GM13977 (cell line): Measurements from ENCODE around the gene DDRGK1.
"Not testable (repeated sequence)": the region's sequence is repeated elsewhere in the genome, so short reads cannot be mapped to it uniquely, and the experiment has no call there.

Source experiments
- DNase-seq: peaks from one replicate; pipeline ENCODE4 v3.0.0; 2012; ENCODE audit warnings: low spot score
- in situ Hi-C: fragments of 300-500 bp; cut with MboI; formaldehyde crosslinking; loops from one replicate; pipeline ENCODE4 v1.12.0; 2022; ENCODE audit warnings: low sequenced_read_pairs, low pct_unique_long_range_greater_than_20kb, mixed read lengths, inconsistent platforms; ENCODE audit not compliant: unreplicated experiment
- TF ChIP-seq, protein P1 (sequence below): IDR thresholded peaks from 2 replicates; pipeline ENCODE4 v1.5.1; 2012; ENCODE audit warnings: mild to moderate bottlenecking, control low read depth; ENCODE audit not compliant: insufficient read depth; ENCODE audit errors: extremely low read depth, missing control alignments

Gene DDRGK1

DNA sequence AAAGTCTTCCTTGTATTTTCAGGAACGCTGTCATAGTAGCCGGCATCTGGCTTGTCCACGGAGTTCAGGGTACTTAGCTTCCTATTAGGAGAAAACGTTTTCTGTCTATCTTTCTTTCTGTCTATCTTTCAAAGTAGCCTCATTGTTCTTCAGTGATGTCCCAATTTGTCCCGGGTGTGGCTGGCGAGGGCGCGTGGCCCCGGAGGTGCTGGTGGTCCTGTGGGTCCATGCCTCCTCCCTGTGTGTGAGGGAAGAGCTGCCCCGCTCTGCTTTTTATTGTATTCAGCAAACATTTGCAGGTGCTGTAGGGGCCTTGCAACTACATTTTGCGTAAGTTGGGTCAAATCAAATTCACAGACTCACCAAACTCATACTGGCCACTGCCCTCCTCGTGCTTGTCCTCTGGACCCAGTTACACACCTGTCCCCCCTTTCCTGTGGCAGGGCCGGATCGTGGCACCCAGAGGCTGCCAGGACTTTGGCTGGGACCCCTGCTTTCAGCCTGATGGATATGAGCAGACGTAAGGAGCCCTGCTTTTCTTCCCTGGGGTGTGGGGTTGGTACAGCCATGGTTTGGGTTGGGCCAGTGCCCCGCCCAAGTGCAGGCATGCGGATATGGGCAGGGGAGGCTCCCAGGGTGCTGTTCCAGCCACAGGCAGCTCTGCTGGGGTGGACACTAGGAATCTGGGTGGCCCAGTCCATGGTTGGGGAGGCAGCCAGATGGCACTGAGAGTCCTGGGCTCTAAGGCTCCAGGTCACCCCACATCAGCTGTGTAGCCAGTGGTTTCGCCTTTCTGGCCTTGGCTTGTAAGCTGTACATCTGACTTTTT, 17.1 kb upstream of the DDRGK1 start:
- no peak for DNase-seq
- in situ Hi-C loops, result no loop called here
- TF ChIP-seq, protein P1, sequence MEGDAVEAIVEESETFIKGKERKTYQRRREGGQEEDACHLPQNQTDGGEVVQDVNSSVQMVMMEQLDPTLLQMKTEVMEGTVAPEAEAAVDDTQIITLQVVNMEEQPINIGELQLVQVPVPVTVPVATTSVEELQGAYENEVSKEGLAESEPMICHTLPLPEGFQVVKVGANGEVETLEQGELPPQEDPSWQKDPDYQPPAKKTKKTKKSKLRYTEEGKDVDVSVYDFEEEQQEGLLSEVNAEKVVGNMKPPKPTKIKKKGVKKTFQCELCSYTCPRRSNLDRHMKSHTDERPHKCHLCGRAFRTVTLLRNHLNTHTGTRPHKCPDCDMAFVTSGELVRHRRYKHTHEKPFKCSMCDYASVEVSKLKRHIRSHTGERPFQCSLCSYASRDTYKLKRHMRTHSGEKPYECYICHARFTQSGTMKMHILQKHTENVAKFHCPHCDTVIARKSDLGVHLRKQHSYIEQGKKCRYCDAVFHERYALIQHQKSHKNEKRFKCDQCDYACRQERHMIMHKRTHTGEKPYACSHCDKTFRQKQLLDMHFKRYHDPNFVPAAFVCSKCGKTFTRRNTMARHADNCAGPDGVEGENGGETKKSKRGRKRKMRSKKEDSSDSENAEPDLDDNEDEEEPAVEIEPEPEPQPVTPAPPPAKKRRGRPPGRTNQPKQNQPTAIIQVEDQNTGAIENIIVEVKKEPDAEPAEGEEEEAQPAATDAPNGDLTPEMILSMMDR, result no peak

DNA sequence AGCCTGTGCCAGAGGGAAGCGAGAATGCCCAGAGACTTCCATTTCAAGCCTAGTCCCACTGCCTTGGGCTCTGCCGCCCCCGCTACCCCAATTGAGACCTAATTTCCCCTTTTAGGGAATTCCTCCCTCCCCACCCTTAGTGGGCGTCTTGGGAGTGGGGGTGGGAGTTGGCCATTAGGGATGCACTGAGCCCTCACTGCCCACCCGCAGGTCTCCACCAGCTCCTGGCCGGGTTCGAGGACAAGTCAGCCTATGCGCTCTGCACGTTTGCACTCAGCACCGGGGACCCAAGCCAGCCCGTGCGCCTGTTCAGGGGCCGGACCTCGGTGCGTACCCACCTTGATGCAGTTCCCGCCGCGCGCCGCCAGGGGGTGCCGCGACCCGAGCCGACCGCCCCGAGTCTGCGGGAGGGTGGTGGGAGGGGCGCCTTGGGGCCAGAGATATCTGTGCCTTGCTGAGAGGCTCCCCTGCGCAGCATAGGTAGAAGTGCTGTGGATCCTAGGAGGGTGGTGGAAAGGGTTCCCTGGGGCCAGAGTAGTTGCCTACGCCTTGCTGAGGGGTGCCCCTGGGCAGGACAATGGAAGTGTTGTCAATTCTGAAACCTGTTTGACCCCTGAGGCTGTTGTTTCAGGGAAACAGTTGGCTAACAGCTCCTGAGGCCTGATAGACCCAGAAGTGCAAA, 14.0 kb upstream of the DDRGK1 start:
- TF ChIP-seq, protein P1, result peak; percentile 97
- in situ Hi-C loops, result no loop called here
- DNase-seq, result peak; percentile 86

DNA sequence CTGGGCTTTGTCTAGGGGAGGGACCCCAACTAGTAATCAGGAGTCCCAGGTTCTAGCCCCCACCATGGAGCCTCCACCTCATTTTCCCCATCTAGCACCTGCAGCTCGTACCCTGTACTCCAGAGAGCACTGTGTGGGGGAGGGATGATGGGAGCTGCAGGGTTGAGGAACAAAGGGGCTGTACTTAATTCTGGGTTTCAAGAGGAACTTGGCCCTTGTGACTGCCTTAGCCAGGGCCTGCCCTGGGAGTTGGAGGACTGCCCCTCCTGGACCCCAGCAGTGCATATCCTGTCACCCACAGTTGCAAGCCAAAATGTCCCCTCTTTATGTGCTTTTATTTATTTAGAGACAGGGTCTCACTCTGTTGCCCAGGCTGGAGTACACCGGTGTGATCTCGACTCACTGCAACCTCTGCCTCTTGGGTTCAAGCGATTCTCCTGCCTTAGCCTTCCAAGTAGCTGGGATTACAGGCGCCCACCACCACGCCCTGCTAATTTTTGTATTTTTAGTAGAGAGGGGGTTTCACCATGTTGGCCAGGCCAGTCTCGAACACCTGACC, 11.0 kb upstream of the DDRGK1 start:
- DNase-seq, in situ Hi-C loops: not testable (repeated sequence)

DNA sequence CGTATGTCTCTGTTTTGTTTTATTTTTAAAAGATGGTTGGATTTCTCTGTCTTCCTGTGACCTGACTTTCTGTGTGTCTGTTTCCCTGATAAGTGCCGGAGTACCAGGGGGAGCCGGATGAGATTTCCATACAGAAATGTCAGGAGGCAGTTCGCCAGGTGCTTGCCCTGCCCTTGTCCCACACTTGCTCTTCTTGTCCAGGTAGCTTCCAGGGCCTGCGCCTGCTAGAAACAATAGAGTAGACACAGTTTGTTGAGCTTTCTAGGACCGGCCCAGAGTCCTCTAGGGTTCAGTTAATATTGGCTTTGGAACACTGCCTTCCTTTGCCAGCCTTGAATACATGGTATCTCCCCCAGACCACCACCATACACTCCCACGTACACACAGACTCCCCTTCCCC, 8.7 kb upstream of the DDRGK1 start:
- TF ChIP-seq, protein P1, result no peak
- no peak for DNase-seq
- in situ Hi-C loops, result no loop called here

DNA sequence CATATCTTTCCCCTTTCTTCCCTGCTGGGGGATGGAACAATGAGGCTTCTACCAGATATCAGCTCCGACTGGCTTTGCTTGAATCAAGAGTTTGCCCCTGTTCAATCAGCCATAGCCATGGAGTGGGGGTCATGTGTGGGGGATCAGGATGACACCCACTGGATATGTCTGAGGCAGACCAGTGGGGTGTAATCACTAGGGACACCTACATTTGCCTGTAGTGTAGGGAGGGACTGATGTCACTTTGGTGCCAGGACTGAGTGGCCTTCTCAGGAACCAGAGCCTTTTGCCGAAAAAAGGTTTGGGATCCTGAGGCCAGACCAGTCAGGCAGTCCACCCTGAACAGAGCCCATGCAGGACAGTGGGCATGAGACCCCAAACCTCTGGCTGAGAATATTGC, 5.9 kb upstream of the DDRGK1 start:
- DNase-seq, result no peak
- TF ChIP-seq, protein P1, result no peak
- in situ Hi-C loops, result no loop called here

DNA sequence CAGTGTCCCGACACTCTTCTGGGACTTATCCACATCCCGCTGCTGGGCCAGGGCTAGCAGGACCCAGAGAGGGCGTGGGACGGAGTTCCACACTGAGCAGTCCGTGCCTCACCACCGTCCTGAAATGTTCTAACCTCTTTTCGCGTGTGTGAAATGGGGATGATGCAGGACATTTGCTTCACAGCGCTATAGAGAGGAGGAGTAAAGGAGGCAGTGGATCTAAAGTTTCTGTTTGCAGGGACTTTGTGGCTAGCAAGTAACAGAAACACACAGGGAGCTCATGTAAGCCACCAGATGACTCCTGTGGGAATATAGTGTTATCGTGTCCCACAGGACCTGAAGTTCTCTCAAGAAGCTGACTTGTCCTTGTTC, 5.5 kb upstream of the DDRGK1 start:
- TF ChIP-seq, protein P1, result no peak
- in situ Hi-C loops, result no loop called here
- DNase-seq, result no peak
